GM12865 (cell line): ENCODE measurements around the gene DNAJB1.

Experiments
- DNase-seq: peaks from one replicate; pipeline ENCODE4 v3.0.0; 2010; ENCODE audit warnings: low read depth
- H3K4me3 ChIP-seq: 2 replicates; pipeline ENCODE4 v1.5.1; 2011; ENCODE audit warnings: mild to moderate bottlenecking, low read depth, low read length, control low read depth
- CTCF ChIP-seq: IDR thresholded peaks from 2 replicates; pipeline ENCODE4 v1.5.1; 2011; ENCODE audit warnings: low read length, control low read depth, low read depth, inconsistent platforms; ENCODE audit not compliant: insufficient read depth; ENCODE audit errors: missing control alignments

DNAJB1 gene

GRCh38 chr19:14563989-14564651, 45.9 kb upstream of the DNAJB1 start:
- no peak for TF ChIP-seq CTCF
- peak; percentile 76 for DNase-seq
- H3K4me3 ChIP-seq, result no peak overlapping the region

GRCh38 chr19:14563590-14563926, 45.4 kb upstream of the DNAJB1 start:
- H3K4me3 ChIP-seq, result no peak overlapping the region
- no peak for DNase-seq
- no peak for TF ChIP-seq CTCF

GRCh38 chr19:14562660-14563589, 44.7 kb upstream of the DNAJB1 start:
- DNase-seq, result no peak
- TF ChIP-seq CTCF, result no peak
- H3K4me3 ChIP-seq, result no peak overlapping the region

- no peak overlapping the region for H3K4me3 ChIP-seq
- DNase-seq, result peak; percentile 61
- TF ChIP-seq CTCF, result no peak
These were observed 43.7 kb upstream of the DNAJB1 start for GRCh38 chr19:14561847-14562351.

GRCh38 chr19:14561249-14561648, 43.1 kb upstream of the DNAJB1 start:
- TF ChIP-seq CTCF, result no peak
- no peak overlapping the region for H3K4me3 ChIP-seq
- DNase-seq, result no peak

- no peak for TF ChIP-seq CTCF
- no peak overlapping the region for H3K4me3 ChIP-seq
- no peak for DNase-seq
These were observed 42.5 kb upstream of the DNAJB1 start for GRCh38 chr19:14560776-14561108.
